HEK293T (cell line): Measurements from ENCODE around the gene AGAP3.
A peak's percentile ranks its signal among the peaks of the same experiment; 100 is the strongest.

ENCODE experiments used
- CTCF ChIA-PET: fragments of 350-600 bp; formaldehyde crosslinking; extraction: SDS; loops from one replicate; lab custom pipeline; 2021; ENCODE audit warnings: antibody characterized with exemption, inconsistent platforms; lab: Yijun Ruan, JAX
- POLR2A ChIA-PET: fragments of 350-600 bp; formaldehyde crosslinking; extraction: SDS; loops from one replicate; lab custom pipeline; 2020; ENCODE audit warnings: antibody characterized with exemption, inconsistent platforms; lab: Yijun Ruan, JAX
- DNase-seq: peaks from one replicate; pipeline ENCODE4 v3.0.0; 2012; ENCODE audit warnings: mixed read lengths; ENCODE audit errors: extremely low spot score
- ARNT ChIP-seq: fragments of 450-650 bp; IDR thresholded peaks from 2 replicates; pipeline ENCODE4 v1.6.1; 2017; ENCODE audit warnings: mild to moderate bottlenecking
- BHLHE40 ChIP-seq: fragments of 450-650 bp; IDR thresholded peaks from 2 replicates; pipeline ENCODE4 v1.6.1; 2016; ENCODE audit warnings: mild to moderate bottlenecking, moderate library complexity, borderline replicate concordance
- CTBP1 ChIP-seq: fragments of 450-650 bp; IDR thresholded peaks from 2 replicates; pipeline ENCODE4 v1.6.1; 2016; ENCODE audit warnings: borderline replicate concordance
- ELF4 ChIP-seq: fragments of 450-650 bp; IDR thresholded peaks from 2 replicates; pipeline ENCODE4 v1.6.1; 2017; ENCODE audit warnings: antibody characterized with exemption
- FOXA1 ChIP-seq: fragments of 450-650 bp; IDR thresholded peaks from 2 replicates; pipeline ENCODE4 v1.6.1; 2016; ENCODE audit warnings: mild to moderate bottlenecking
- FOXK2 ChIP-seq: fragments of 450-650 bp; IDR thresholded peaks from 2 replicates; pipeline ENCODE4 v1.6.1; 2016; ENCODE audit warnings: mild to moderate bottlenecking
- FOXM1 ChIP-seq: fragments of 450-650 bp; IDR thresholded peaks from 2 replicates; pipeline ENCODE4 v1.6.1; 2017; ENCODE audit warnings: mild to moderate bottlenecking, borderline replicate concordance
- HDGF ChIP-seq: fragments of 450-650 bp; IDR thresholded peaks from 2 replicates; pipeline ENCODE4 v1.6.1; 2017; ENCODE audit warnings: antibody characterized with exemption, borderline replicate concordance
- L3MBTL2 ChIP-seq: fragments of 450-650 bp; conservative IDR thresholded peaks from 2 replicates; pipeline ENCODE4 v1.6.1; 2016; ENCODE audit warnings: mild to moderate bottlenecking
- LEF1 ChIP-seq: fragments of 450-650 bp; IDR thresholded peaks from 2 replicates; pipeline ENCODE4 v1.6.1; 2017; ENCODE audit warnings: mild to moderate bottlenecking, borderline replicate concordance
- NFRKB ChIP-seq: fragments of 450-650 bp; IDR thresholded peaks from 2 replicates; pipeline ENCODE4 v1.6.1; 2016; ENCODE audit warnings: mild to moderate bottlenecking, moderate library complexity
- PKNOX1 ChIP-seq: fragments of 450-650 bp; IDR thresholded peaks from 2 replicates; pipeline ENCODE4 v1.6.1; 2016
- SP1 ChIP-seq: fragments of 450-650 bp; IDR thresholded peaks from 2 replicates; pipeline ENCODE4 v1.6.1; 2017
- SUZ12 ChIP-seq: fragments of 450-650 bp; IDR thresholded peaks from 2 replicates; pipeline ENCODE4 v1.6.1; 2016; ENCODE audit warnings: mild to moderate bottlenecking
- TARDBP ChIP-seq: fragments of 450-650 bp; IDR thresholded peaks from 2 replicates; pipeline ENCODE4 v1.6.1; 2016
- ZNF384 ChIP-seq: fragments of 450-650 bp; IDR thresholded peaks from 2 replicates; pipeline ENCODE4 v1.6.1; 2016

Gene AGAP3

GRCh38 chr7:151091431-151091830 is 5.2 kb downstream of the AGAP3 start:
- peak; percentile 62 for DNase-seq
- POLR2A ChIA-PET: interaction anchor here (0.8 kb wide), 1 partner anchor 31 kb away, joined by 3 read pairs; no protein-coding TSS in a partner anchor
- CTCF ChIA-PET: interaction anchor here (0.6 kb wide), 1 partner anchor 1319 kb away, joined by 3 read pairs; no protein-coding TSS in a partner anchor
- TF ChIP-seq FOXA1 (no peak), FOXK2 (no peak), PKNOX1 (no peak), SP1 (no peak), LEF1 (no peak), BHLHE40 (no peak), CTBP1 (no peak)

- CTCF ChIA-PET: no interaction called here
- POLR2A ChIA-PET: interaction anchor here (0.8 kb wide), 1 partner anchor 32 kb away, joined by 3 read pairs; no protein-coding TSS in a partner anchor
- no peak for DNase-seq
- TF ChIP-seq LEF1 (no peak), FOXK2 (no peak), HDGF (no peak), ZNF384 (no peak)
Measured at GRCh38 chr7:151091988-151092387, 5.7 kb downstream of the AGAP3 start.

- DNase-seq: no peak
- CTCF ChIA-PET: no interaction called here
- TF ChIP-seq NFRKB (no peak), BHLHE40 (no peak), TARDBP (no peak), ELF4 (no peak), ARNT (no peak), CTBP1 (no peak), PKNOX1 (no peak), SP1 (no peak), FOXK2 (no peak), SUZ12 (no peak)
- POLR2A ChIA-PET: interaction anchor here (1.2 kb wide), 1 partner anchor 9 kb away, joined by 5 read pairs; no protein-coding TSS in a partner anchor
Measured at GRCh38 chr7:151093748-151094147, 7.5 kb downstream of the AGAP3 start.

GRCh38 chr7:151094675-151095074 is 8.4 kb downstream of the AGAP3 start:
- TF ChIP-seq PKNOX1: no peak
- no peak for TF ChIP-seq ELF4
- no peak for TF ChIP-seq BHLHE40
- no peak for TF ChIP-seq L3MBTL2
- no peak for TF ChIP-seq HDGF
- no peak for TF ChIP-seq TARDBP
- no peak for TF ChIP-seq CTBP1
- no peak for TF ChIP-seq LEF1
- TF ChIP-seq FOXM1: no peak
- no peak for TF ChIP-seq NFRKB
- no peak for TF ChIP-seq SUZ12
- POLR2A ChIA-PET: interaction anchor here (1.2 to 1.7 kb wide), 2 partner anchors 9 kb away, joined by 5 to 6 read pairs; no protein-coding TSS in a partner anchor
- CTCF ChIA-PET: interaction anchor here (0.6 to 1.1 kb wide), 4 partner anchors 16 to 1494 kb away, joined by 3 to 4 read pairs (median 4); no protein-coding TSS in a partner anchor
- no peak for DNase-seq

- CTCF ChIA-PET: interaction anchor here (0.6 to 1.3 kb wide), 5 partner anchors 15 to 1495 kb away, joined by 3 to 6 read pairs (median 4); no protein-coding TSS in a partner anchor
- TF ChIP-seq ELF4 (no peak), NFRKB (no peak), FOXM1 (no peak), FOXK2 (no peak), L3MBTL2 (no peak), ZNF384 (no peak), TARDBP (no peak), PKNOX1 (no peak), SUZ12 (no peak), HDGF (no peak), BHLHE40 (no peak), FOXA1 (no peak), CTBP1 (no peak)
- POLR2A ChIA-PET: interaction anchor here (0.8 to 1.7 kb wide), 2 partner anchors 10 kb away, joined by 3 to 6 read pairs; no protein-coding TSS in a partner anchor
- DNase-seq: no peak
Measured at GRCh38 chr7:151095123-151095797, 9.0 kb downstream of the AGAP3 start.

- POLR2A ChIA-PET: interaction anchor here (0.8 to 1.7 kb wide), 2 partner anchors 10 kb away, joined by 3 to 6 read pairs; no protein-coding TSS in a partner anchor
Measured at GRCh38 chr7:151095828-151096475, 9.7 kb downstream of the AGAP3 start.

More at GRCh38 chr7:151095828-151096475, 9.7 kb downstream of the AGAP3 start:
- no peak for DNase-seq
- CTCF ChIA-PET: interaction anchor here (0.6 to 1.3 kb wide), 4 partner anchors 15 to 1099 kb away, joined by 3 to 6 read pairs (median 4); no protein-coding TSS in a partner anchor
- TF ChIP-seq BHLHE40 (no peak), ARNT (no peak), FOXK2 (no peak), L3MBTL2 (no peak), NFRKB (no peak), FOXM1 (no peak), ELF4 (no peak), SP1 (no peak), SUZ12 (no peak), HDGF (no peak)
